HepG2 (cell line): ENCODE results near the gene TRMT6. TPM values are rescaled to one million over a fixed set of nuclear protein-coding genes. Genes with fewer than 3 reads are reported as not detected.

ENCODE experiments used
- ATAC-seq: fragments of 200-7000 bp; cut with Tn5 transposase; 3 replicates; pipeline ENCODE4 v1.9.1; 2020; ENCODE audit warnings: mild to moderate bottlenecking, moderate library complexity
- BruUV-seq: library from RNA; stranded (reverse); fragments of 400-500 nt; replicated peaks from 2 replicates; lab custom pipeline; 2021; lab: Mats Ljungman, UMichigan
- CTCF ChIA-PET: fragments of 300-600 bp; formaldehyde crosslinking; extraction: SDS; loops from one replicate; lab custom pipeline; 2021; ENCODE audit warnings: low total read pairs, inconsistent platforms, low intra/inter-chr PET ratio; lab: Yijun Ruan, JAX
- POLR2A ChIA-PET: fragments of 350-600 bp; sonication (Branson Sonifier 250); formaldehyde crosslinking; loops from one replicate; lab custom pipeline; 2020; ENCODE audit warnings: antibody characterized with exemption, inconsistent platforms; lab: Yijun Ruan, JAX
- DNase-seq: peaks from one replicate; pipeline ENCODE4 v3.0.0-alpha.2; 2015; ENCODE audit warnings: low spot score
- FAIRE-seq: peaks from 3 replicates; lab custom pipeline; 2011; peaks lifted over from hg19 to GRCh38; lab: Jason Lieb, UNC
- H2AFZ ChIP-seq: one replicate; pipeline ENCODE4 v1.6.1; 2011; ENCODE audit warnings: low read length, inconsistent platforms
- H3K27ac ChIP-seq: fragments of 300-600 bp; 3 replicates; pipeline ENCODE4 v1.8.0; 2011; ENCODE audit warnings: mixed run types, mild to moderate bottlenecking, mixed read lengths, low read length, inconsistent platforms; ENCODE audit not compliant: insufficient read depth; ENCODE audit errors: extremely low read length
- H3K27me3 ChIP-seq, 2 experiments: fragments of 200-600 bp in 1 of 2; 2 replicates in 1 of 2; 3 replicates in 1 of 2; pipeline versions ENCODE4 v1.6.0 to v1.8.0; 2011; ENCODE audit warnings: low read length in 2 of 2, mild to moderate bottlenecking in 2 of 2, moderate library complexity in 2 of 2, inconsistent platforms in 1 of 2; ENCODE audit not compliant: insufficient read depth in 2 of 2, control insufficient read depth in 1 of 2
- H3K36me3 ChIP-seq, 2 experiments: fragments of 200-600 bp in 1 of 2; replicated peaks in 1 of 2; 2 replicates in 1 of 2; 3 replicates in 1 of 2; pipeline versions ENCODE4 v1.5.1 to v1.8.0; 2011; ENCODE audit warnings: low read length in 2 of 2, inconsistent platforms in 1 of 2; ENCODE audit not compliant: insufficient read depth in 2 of 2, control insufficient read depth in 1 of 2
- H3K4me1 ChIP-seq: 2 replicates; pipeline ENCODE4 v1.5.1; 2012; ENCODE audit warnings: low read length, inconsistent platforms; ENCODE audit not compliant: insufficient read depth
- H3K4me2 ChIP-seq: 2 replicates; pipeline ENCODE4 v1.6.0; 2011; ENCODE audit warnings: low read depth, low read length, inconsistent platforms
- H3K4me3 ChIP-seq, 3 experiments: fragments of 200-600 bp in 1 of 3; sonication (generic), shearing (Covaris generic) in 1 of 3; replicated peaks in 1 of 3; 2 replicates each; pipeline ENCODE4 v1.5.1; 2011 to 2016; ENCODE audit warnings: low read length in 3 of 3, inconsistent platforms in 2 of 3, low read depth in 2 of 3, mild to moderate bottlenecking in 2 of 3, control low read depth in 1 of 3, mixed read lengths in 1 of 3; ENCODE audit not compliant: insufficient read depth in 1 of 3
- H3K79me2 ChIP-seq: one replicate; pipeline ENCODE4 v1.6.1; 2011; ENCODE audit warnings: low read length, inconsistent platforms; ENCODE audit not compliant: insufficient read depth
- H3K9ac ChIP-seq: 2 replicates; pipeline ENCODE4 v1.6.0; 2011; ENCODE audit warnings: mild to moderate bottlenecking, low read depth, low read length, inconsistent platforms; ENCODE audit not compliant: insufficient read depth
- H3K9me3 ChIP-seq: 2 replicates; pipeline ENCODE4 v1.5.1; 2012; ENCODE audit warnings: mild to moderate bottlenecking, low read length
- H4K20me1 ChIP-seq: 2 replicates; pipeline ENCODE4 v1.6.0; 2011; ENCODE audit warnings: inconsistent platforms, mild to moderate bottlenecking, low read length, moderate library complexity; ENCODE audit not compliant: insufficient read depth
- ATF7 ChIP-seq, 2 experiments: fragments of 450-650 bp in 1 of 2; sonication (generic) in 1 of 2; formaldehyde crosslinking in 1 of 2; IDR thresholded peaks; 2 replicates each; pipeline versions ENCODE4 v1.4.0 to v1.6.1; 2016 to 2020; ENCODE audit warnings: antibody characterized with exemption in 1 of 2, mild to moderate bottlenecking in 1 of 2, missing genetic modification reagents in 1 of 2
- NR2F6 ChIP-seq, 2 experiments: IDR thresholded peaks; 2 replicates each; pipeline ENCODE4 v1.6.1; 2016; ENCODE audit warnings: antibody characterized with exemption in 1 of 2, mild to moderate bottlenecking in 1 of 2
- ZNF33B ChIP-seq: sonication (generic); formaldehyde crosslinking; IDR thresholded peaks from 2 replicates; pipeline ENCODE4 v1.5.1; 2020; ENCODE audit warnings: mild to moderate bottlenecking, missing genetic modification reagents
- WGBS: methylation state at CpG from one replicate; pipeline ENCODE4 v1.1.6; 2017; ENCODE audit warnings: low lambda C conversion rate; 5-methylcytosine and 5-hydroxymethylcytosine counted together
- in situ Hi-C: cut with HindIII; loops from 2 replicates; pipeline ENCODE4 v1.10.0; 2017; ENCODE audit warnings: low pct_unique_long_range_greater_than_20kb; ENCODE audit not compliant: extremely low pct_ligation_motif_present
- intact Hi-C: fragments of 100-400 bp; cut with micrococcal nuclease; formaldehyde crosslinking; loops from one replicate; pipeline ENCODE4 v1.10.0; 2022; ENCODE audit not compliant: unreplicated experiment
- polyA plus RNA-seq, 8 experiments: library from polyadenylated mRNA; depleted of rRNA in 3 of 8; stranded (reverse) in 7 of 8; unstranded in 1 of 8; fragments of >200 nt; fragmentation: Illumina TruSeq in 4 of 8; extraction: Trizol in 4 of 8; gene quantifications; 2 replicates each; pipeline versions ENCODE4 v1.2.1 to v1.2.3, GENCODE V29; 2011 to 2016; ENCODE audit warnings: low read depth in 4 of 8, missing spikeins in 1 of 8, mixed read lengths in 1 of 8; ENCODE audit not compliant: insufficient read depth in 1 of 8
- total RNA-seq, 5 experiments: library from RNA; depleted of rRNA; stranded (reverse); fragments of >200 nt; fragmentation: Illumina TruSeq; extraction: Trizol; gene quantifications; 2 replicates each; pipeline ENCODE4 v1.2.3, GENCODE V29; 2016; ENCODE audit warnings: low read depth in 1 of 5
- TF ChIP-seq, protein P1 (sequence below), 2 experiments: fragments of 450-650 bp in 1 of 2; sonication (generic) in 1 of 2; formaldehyde crosslinking in 1 of 2; IDR thresholded peaks; 2 replicates each; pipeline versions ENCODE4 v1.6.1 to v1.8.0; 2016 to 2022; ENCODE audit warnings: antibody characterized with exemption in 1 of 2, mild to moderate bottlenecking in 1 of 2, missing genetic modification reagents in 1 of 2

TRMT6 gene
- total and polyA plus RNA-seq, 2 of the 13 experiments (the other 11 are each of a cell fraction or from before 2014, with no cell fraction given) = 10.5 to 37.8 TPM

DNA sequence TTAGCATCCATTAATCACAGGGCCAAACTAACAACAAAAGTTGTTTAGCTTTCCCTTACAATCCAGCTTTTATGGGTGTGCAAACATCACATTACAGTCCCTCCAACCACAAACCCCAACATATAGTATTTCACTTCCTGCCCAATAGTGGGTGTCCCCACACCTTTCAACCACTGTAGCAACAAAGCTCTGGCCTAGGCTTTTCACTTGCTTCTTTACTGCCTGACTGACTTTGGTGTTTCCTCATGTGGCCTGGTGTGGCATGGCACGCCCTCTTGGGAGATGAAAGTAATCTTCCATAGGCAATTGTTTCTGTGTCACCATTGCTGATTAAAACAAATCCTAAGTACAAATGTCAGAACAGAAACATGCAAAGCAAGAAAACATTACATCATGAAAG is 46.4 kb upstream of the TRMT6 start:
- ChIA-PET CTCF (no interaction called here), POLR2A (interaction anchor here (1.2 kb wide), 1 partner anchor 11 kb away, joined by 4 read pairs; no protein-coding TSS in a partner anchor)
- in situ Hi-C loops (no loop called here), intact Hi-C loops (no loop called here)
- H2AFZ ChIP-seq = no peak overlapping the region
- WGBS = 95% methylated on average over 1 of the region's 1 CpG
- H3K27ac ChIP-seq = no peak overlapping the region
- no peaks in the 10 kb centered on the region for H3K79me2 ChIP-seq
- H3K4me2 ChIP-seq = no peak overlapping the region
- ATAC-seq = peak; percentile 80
- H4K20me1 ChIP-seq = no peaks in the 10 kb centered on the region
- DNase-seq = no peak
- H3K27me3 ChIP-seq = no peaks in the 10 kb centered on the region
- H3K4me3 ChIP-seq = no peak overlapping the region
- TF ChIP-seq ATF7 (IDR thresholded peaks at IDR 0.05) = peak; percentile 12; the same call in 1 of the 2 replicates
- no peak for TF ChIP-seq ATF7 (CRISPR knock-in tag; IDR thresholded peaks at IDR 0.05)
- no peak for TF ChIP-seq NR2F6 (IDR thresholded peaks at IDR 0.05)
- TF ChIP-seq NR2F6 (CRISPR knock-in tag; IDR thresholded peaks at IDR 0.05) = no peak
- H3K9ac ChIP-seq = no peak overlapping the region
- BruUV-seq = no TSS peak
- H3K9me3 ChIP-seq = no peaks in the 10 kb centered on the region
- no peak for FAIRE-seq
- H3K36me3 ChIP-seq = peaks cover 12 to 40% of the 10 kb centered on the region in 2 experiments
- no peaks in the 10 kb centered on the region for H3K4me1 ChIP-seq

DNA sequence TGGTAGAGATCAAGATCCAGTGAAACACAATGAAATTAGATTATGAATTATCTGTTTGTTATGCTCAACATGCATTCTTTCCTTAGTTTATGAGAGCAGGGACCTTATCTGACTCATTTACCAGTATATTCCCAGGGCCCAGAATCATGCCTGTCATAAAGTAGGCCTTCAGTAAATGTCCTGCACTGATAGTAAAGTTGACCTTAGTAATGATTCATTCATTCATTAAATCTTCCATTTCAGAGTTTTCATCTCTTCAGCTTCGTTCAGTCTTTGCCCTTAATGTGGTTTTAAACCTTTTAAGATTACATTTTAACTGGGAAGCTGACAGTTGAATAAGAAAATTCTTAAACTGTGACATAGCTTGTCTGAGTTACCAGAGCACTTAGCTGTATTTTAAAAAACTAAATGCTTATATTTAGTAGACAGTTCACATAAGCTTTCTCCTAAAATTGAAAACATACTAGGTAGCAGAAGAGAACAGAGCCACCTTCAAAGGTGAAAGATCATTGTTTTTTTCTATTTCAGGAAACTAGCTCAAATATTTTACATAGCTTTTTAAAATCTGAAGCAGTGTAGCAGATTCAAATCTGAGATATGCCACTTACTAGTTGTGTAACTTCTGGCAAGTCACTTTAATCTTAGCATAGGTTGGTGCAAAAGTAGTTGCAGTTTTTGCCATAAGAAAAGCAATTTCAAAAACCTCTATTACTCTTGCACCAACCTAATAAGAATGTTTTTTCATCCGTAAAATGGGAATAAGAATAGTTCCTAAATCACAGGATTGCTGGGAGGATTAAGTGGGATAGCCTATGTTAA is 41.5 kb upstream of the TRMT6 start:
- Histone ChIP-seq H2AFZ (no peak overlapping the region), H3K36me3 (peaks cover 14 to 70% of the 10 kb centered on the region in 2 experiments), H3K4me1 (no peaks in the 10 kb centered on the region), H4K20me1 (no peaks in the 10 kb centered on the region), H3K27me3 (no peaks in the 10 kb centered on the region), H3K27ac (no peak overlapping the region), H3K9me3 (no peaks in the 10 kb centered on the region), H3K79me2 (no peaks in the 10 kb centered on the region), H3K4me3 (no peak overlapping the region), H3K4me2 (no peak overlapping the region), H3K9ac (no peak overlapping the region)
- intact Hi-C loops = no loop called here
- ChIA-PET POLR2A (interaction anchor here (0.5 kb wide), 1 partner anchor 70 kb away, joined by 5 read pairs; no protein-coding TSS in a partner anchor), CTCF (no interaction called here)
- DNase-seq (no peak), ATAC-seq (no peak), FAIRE-seq (no peak)
- no TSS peak for BruUV-seq
- WGBS = 93% methylated on average over 2 of the region's 2 CpGs
- in situ Hi-C loops = no loop called here
- TF ChIP-seq ZNF33B = no peak
- TF ChIP-seq, protein P1, sequence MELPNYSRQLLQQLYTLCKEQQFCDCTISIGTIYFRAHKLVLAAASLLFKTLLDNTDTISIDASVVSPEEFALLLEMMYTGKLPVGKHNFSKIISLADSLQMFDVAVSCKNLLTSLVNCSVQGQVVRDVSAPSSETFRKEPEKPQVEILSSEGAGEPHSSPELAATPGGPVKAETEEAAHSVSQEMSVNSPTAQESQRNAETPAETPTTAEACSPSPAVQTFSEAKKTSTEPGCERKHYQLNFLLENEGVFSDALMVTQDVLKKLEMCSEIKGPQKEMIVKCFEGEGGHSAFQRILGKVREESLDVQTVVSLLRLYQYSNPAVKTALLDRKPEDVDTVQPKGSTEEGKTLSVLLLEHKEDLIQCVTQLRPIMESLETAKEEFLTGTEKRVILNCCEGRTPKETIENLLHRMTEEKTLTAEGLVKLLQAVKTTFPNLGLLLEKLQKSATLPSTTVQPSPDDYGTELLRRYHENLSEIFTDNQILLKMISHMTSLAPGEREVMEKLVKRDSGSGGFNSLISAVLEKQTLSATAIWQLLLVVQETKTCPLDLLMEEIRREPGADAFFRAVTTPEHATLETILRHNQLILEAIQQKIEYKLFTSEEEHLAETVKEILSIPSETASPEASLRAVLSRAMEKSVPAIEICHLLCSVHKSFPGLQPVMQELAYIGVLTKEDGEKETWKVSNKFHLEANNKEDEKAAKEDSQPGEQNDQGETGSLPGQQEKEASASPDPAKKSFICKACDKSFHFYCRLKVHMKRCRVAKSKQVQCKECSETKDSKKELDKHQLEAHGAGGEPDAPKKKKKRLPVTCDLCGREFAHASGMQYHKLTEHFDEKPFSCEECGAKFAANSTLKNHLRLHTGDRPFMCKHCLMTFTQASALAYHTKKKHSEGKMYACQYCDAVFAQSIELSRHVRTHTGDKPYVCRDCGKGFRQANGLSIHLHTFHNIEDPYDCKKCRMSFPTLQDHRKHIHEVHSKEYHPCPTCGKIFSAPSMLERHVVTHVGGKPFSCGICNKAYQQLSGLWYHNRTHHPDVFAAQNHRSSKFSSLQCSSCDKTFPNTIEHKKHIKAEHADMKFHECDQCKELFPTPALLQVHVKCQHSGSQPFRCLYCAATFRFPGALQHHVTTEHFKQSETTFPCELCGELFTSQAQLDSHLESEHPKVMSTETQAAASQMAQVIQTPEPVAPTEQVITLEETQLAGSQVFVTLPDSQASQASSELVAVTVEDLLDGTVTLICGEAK (IDR thresholded peaks at IDR 0.05) = peak; percentile 56
- TF ChIP-seq, protein P1 (CRISPR knock-in tag; IDR thresholded peaks at IDR 0.05) = no peak
